Activated naive CD4-positive, alpha-beta T cell treated with Interleukin-2 at 50 U/mL for 16 hours (primary cell): Measurements from ENCODE around the gene LAX1.

Experiments
- DNase-seq: peaks from one replicate; pipeline ENCODE4 v3.0.0-alpha.2; 2020

LAX1 gene

DNA sequence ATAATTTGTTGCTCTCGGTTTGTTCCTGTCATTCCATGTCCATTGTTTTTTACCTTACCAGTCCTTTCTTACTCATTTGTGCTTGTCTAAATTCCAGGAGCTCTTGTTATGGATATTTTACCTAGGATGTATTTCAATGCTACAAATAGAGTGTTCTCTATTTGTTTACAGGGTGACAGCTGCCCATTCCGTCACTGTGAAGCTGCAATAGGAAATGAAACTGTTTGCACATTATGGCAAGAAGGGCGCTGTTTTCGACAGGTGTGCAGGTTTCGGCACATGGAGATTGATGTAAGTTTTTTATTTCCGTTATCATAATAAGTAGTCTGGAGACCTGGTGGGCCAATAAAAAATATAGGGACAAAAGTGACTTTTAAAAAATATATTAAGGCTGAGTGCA, 53.4 kb downstream of the LAX1 start:
- no peak for DNase-seq

DNA sequence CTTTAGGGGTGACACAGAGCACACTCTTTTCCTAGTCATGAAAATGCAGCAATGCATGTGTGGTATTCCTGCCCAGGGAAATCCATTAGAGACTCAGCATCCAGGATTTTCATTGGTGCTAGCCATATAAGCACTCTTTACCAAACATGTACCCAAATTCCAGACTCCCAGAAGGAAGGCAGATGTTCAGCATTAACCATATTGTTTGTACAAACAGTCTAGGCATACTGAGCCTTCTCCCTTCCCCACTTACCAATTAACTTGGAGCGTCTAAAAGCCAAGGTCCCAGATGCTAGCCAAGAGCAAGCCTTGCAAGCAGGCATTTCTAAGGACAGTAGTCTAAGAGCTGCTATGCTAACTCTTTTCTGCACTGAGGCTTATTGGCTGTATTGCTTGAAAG, 58.3 kb downstream of the LAX1 start:
- DNase-seq: no peak
